DND-41 (cell line): Measurements from ENCODE around the gene DACH1.

Source experiments
- EZH2 ChIP-seq: IDR thresholded peaks from 3 replicates; pipeline ENCODE4 v1.6.1; 2012; ENCODE audit warnings: borderline replicate concordance, low read depth, mild to moderate bottlenecking, moderate library complexity, low read length, inconsistent platforms; ENCODE audit not compliant: severe bottlenecking
- TF ChIP-seq, protein P1 (sequence below): IDR thresholded peaks from 2 replicates; pipeline ENCODE4 v1.5.1; 2012; ENCODE audit warnings: borderline replicate concordance, low read length, moderate library complexity, mild to moderate bottlenecking; ENCODE audit not compliant: poor library complexity, severe bottlenecking; ENCODE audit errors: extremely low read depth

DNA sequence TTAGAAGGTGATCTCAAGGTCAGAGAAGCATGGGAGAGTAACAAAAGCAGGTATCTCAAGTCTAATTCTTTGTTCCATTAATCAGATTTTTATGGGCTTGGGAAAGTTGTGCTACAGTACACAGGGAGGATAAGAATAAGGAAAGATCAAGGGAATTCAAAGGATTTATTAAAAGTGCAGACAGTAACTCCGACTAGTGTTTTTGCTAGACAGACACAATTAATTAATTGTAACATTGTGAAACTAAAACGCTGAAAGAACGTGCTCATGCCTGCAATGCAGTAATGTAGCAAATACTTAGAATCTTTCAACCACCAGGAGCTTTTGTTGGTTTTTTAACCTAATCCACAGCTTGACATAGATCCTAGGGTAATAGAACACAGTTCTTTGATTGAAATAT, 221.5 kb downstream of the DACH1 start:
- TF ChIP-seq, protein P1, sequence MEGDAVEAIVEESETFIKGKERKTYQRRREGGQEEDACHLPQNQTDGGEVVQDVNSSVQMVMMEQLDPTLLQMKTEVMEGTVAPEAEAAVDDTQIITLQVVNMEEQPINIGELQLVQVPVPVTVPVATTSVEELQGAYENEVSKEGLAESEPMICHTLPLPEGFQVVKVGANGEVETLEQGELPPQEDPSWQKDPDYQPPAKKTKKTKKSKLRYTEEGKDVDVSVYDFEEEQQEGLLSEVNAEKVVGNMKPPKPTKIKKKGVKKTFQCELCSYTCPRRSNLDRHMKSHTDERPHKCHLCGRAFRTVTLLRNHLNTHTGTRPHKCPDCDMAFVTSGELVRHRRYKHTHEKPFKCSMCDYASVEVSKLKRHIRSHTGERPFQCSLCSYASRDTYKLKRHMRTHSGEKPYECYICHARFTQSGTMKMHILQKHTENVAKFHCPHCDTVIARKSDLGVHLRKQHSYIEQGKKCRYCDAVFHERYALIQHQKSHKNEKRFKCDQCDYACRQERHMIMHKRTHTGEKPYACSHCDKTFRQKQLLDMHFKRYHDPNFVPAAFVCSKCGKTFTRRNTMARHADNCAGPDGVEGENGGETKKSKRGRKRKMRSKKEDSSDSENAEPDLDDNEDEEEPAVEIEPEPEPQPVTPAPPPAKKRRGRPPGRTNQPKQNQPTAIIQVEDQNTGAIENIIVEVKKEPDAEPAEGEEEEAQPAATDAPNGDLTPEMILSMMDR = no peak
- TF ChIP-seq EZH2 = no peak
